ENCODE data around the gene UNC13B.
"Not testable (repeated sequence)": the region's sequence is repeated elsewhere in the genome, so short reads cannot be mapped to it uniquely, and the experiment has no call there.

Gene UNC13B

GRCh38 chr9:35136866-35137265, 24.9 kb upstream of the UNC13B start:
- H3K9me3 ChIP-seq: peaks cover 3% of the 10 kb centered on the region
- H3K4me1 ChIP-seq (ENCODE audit: control insufficient read depth in 1 of 2, insufficient read depth in 1 of 2, low read depth in 1 of 2, low read length in 1 of 2): no peaks in the 10 kb centered on the region
- H3K27me3 ChIP-seq: no peaks in the 10 kb centered on the region
- H3K4me3 ChIP-seq (ENCODE audit: low read depth in 1 of 2, low read length in 1 of 2): no peak overlapping the region
- H3K27ac ChIP-seq: no peak overlapping the region
- TF ChIP-seq CTCF (IDR thresholded peaks at IDR 0.05): no peak
- H3K36me3 ChIP-seq: no peaks in the 10 kb centered on the region

DNA sequence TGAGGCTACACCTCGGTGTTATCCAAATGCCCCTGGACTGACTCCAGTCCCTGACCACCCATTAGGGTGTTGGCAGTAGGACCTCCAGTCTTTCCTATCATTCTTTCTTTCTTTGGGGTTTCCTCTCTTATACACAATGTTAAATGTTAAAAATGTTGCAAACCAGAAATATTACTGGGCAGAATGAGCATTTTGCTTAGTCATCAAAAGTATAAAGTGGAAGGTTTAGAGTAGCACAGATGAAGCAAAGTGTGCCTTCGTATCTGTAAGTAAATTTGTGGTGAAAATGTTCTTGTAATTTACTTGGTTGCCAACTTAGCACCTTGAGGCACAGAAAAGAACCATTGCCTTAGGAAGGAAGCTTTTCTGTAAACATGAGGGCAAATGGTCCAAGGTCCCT, 21.7 kb upstream of the UNC13B start:
- H3K4me1 ChIP-seq (ENCODE audit: control insufficient read depth in 1 of 2, insufficient read depth in 1 of 2, low read depth in 1 of 2, low read length in 1 of 2): no peaks in the 10 kb centered on the region
- no peak for TF ChIP-seq CTCF (IDR thresholded peaks at IDR 0.05)
- no peak overlapping the region for H3K27ac ChIP-seq
- no peaks in the 10 kb centered on the region for H3K36me3 ChIP-seq
- H3K4me3 ChIP-seq (ENCODE audit: low read depth in 1 of 2, low read length in 1 of 2): no peak overlapping the region
- peaks cover 9% of the 10 kb centered on the region for H3K9me3 ChIP-seq
- H3K27me3 ChIP-seq: no peaks in the 10 kb centered on the region

DNA sequence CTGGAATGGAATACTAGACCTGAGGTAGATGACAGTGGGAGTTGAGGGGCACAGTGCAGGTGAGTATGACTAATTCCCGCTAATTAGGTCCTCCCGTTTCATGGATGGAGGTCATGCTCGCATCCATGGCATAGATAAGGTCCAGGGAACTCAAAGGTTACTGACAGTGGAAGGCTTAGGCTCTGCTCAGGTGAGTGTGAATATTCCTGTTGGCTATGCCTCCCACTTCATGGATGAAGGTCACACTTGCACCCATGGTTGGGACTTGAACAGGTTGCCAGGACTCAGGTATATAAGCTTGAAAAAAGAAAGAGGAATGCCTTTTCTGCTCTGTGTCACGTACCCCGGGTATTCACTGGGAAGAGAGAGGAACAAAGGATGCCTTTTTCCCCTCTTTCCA, 19.8 kb upstream of the UNC13B start:
- TF ChIP-seq CTCF (IDR thresholded peaks at IDR 0.05): no peak
- Histone ChIP-seq H3K4me1 (ENCODE audit: control insufficient read depth in 1 of 2, insufficient read depth in 1 of 2, low read depth in 1 of 2, low read length in 1 of 2) (no peaks in the 10 kb centered on the region), H3K36me3 (no peaks in the 10 kb centered on the region), H3K27ac (no peak overlapping the region), H3K9me3 (peaks cover 9% of the 10 kb centered on the region), H3K27me3 (no peaks in the 10 kb centered on the region), H3K4me3 (ENCODE audit: low read depth in 1 of 2, low read length in 1 of 2) (no peak overlapping the region)

- H3K27me3 ChIP-seq; H3K36me3 ChIP-seq; H3K27ac ChIP-seq; H3K4me1 ChIP-seq (ENCODE audit: control insufficient read depth in 1 of 2, insufficient read depth in 1 of 2, low read depth in 1 of 2, low read length in 1 of 2); H3K4me3 ChIP-seq (ENCODE audit: low read depth in 1 of 2, low read length in 1 of 2); H3K9me3 ChIP-seq: not testable (repeated sequence)
Measured at GRCh38 chr9:35147941-35148563, 13.8 kb upstream of the UNC13B start.

DNA sequence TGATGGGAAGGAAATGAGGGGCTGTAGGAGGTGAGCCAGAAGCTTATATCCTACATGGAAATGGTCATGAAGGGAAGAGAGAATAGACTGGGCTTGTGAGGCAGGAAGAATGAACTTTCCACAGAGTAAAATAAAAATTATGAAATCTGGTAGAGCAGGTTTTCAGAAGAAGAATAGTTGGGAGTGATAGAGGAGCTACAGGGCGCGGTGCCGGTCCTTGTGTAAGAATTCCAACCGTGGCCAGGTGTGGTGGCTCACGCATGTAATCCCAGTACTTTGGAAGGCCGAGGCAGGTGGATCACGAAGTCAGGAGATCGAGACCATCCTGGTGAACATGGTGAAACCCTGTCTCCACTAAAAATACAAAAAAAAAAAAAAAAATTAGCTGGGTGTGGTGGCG, 8.9 kb upstream of the UNC13B start:
- Histone ChIP-seq H3K36me3 (no peaks in the 10 kb centered on the region), H3K27me3 (no peaks in the 10 kb centered on the region), H3K4me3 (ENCODE audit: low read depth in 1 of 2, low read length in 1 of 2) (no peak overlapping the region), H3K27ac (no peak overlapping the region), H3K4me1 (ENCODE audit: control insufficient read depth in 1 of 2, insufficient read depth in 1 of 2, low read depth in 1 of 2, low read length in 1 of 2) (no peaks in the 10 kb centered on the region), H3K9me3 (no peaks in the 10 kb centered on the region)
- no peak for TF ChIP-seq CTCF (IDR thresholded peaks at IDR 0.05)

- Histone ChIP-seq H3K9me3 (no peaks in the 10 kb centered on the region), H3K4me3 (ENCODE audit: low read depth in 1 of 2, low read length in 1 of 2) (no peak overlapping the region), H3K27me3 (no peaks in the 10 kb centered on the region), H3K4me1 (ENCODE audit: control insufficient read depth in 1 of 2, insufficient read depth in 1 of 2, low read depth in 1 of 2, low read length in 1 of 2) (peaks cover 5 to 6% of the 10 kb centered on the region in 2 experiments), H3K36me3 (no peaks in the 10 kb centered on the region), H3K27ac (no peak overlapping the region)
- no peak for TF ChIP-seq CTCF (IDR thresholded peaks at IDR 0.05)
Measured at GRCh38 chr9:35156781-35157180, 5.0 kb upstream of the UNC13B start.

- H3K36me3 ChIP-seq; H3K27ac ChIP-seq; H3K4me3 ChIP-seq (ENCODE audit: low read depth in 1 of 2, low read length in 1 of 2); H3K9me3 ChIP-seq: not testable (repeated sequence)
- H3K27me3 ChIP-seq: peaks cover 10% of the 10 kb centered on the region
- peaks cover 14 to 15% of the 10 kb centered on the region in 2 experiments for H3K4me1 ChIP-seq (ENCODE audit: control insufficient read depth in 1 of 2, insufficient read depth in 1 of 2, low read depth in 1 of 2, low read length in 1 of 2)
Measured at GRCh38 chr9:35157836-35158235, 4.0 kb upstream of the UNC13B start.
